HCT116 (cell line): ENCODE measurements around the gene FAM50A. TPM values are rescaled to one million over a fixed set of nuclear protein-coding genes. Genes with fewer than 3 reads are reported as not detected.

Experiments
- ATAC-seq: fragments of 200-7000 bp; cut with Tn5 transposase; 2 replicates; pipeline ENCODE4 v1.9.1; 2020; ENCODE audit warnings: mild to moderate bottlenecking, moderate library complexity
- BruUV-seq: library from RNA; stranded (reverse); fragments of 400-500 nt; replicated peaks from 2 replicates; lab custom pipeline; 2021; lab: Mats Ljungman, UMichigan
- CTCF ChIA-PET: fragments of 300-600 bp; sonication (Branson Sonifier 250); formaldehyde crosslinking; loops from one replicate; lab custom pipeline; 2021; ENCODE audit warnings: antibody characterized with exemption; lab: Charles Lee
- POLR2A ChIA-PET: fragments of 300-600, 350-600 bp; sonication (Branson Sonifier 250); formaldehyde crosslinking; loops from one replicate; lab custom pipeline; 2021; ENCODE audit warnings: antibody characterized with exemption; lab: Charles Lee
- RAD21 ChIA-PET, 2 experiments: fragments of 300-600 bp; sonication (Branson Sonifier 250); formaldehyde crosslinking; loops; one replicate each; lab custom pipeline; 2023; ENCODE audit warnings: low total read pairs in 2 of 2; ENCODE audit not compliant: uncharacterized antibody in 2 of 2, unreplicated experiment in 2 of 2, low non-redundant PET in 1 of 2; lab: Charles Lee
- DNase-seq: peaks from one replicate; pipeline ENCODE4 v3.0.0-alpha.2; 2010; ENCODE audit warnings: low read depth, low spot score
- H2AFZ ChIP-seq: fragments of 200-600 bp; shearing (Covaris generic), sonication (generic); 2 replicates; pipeline ENCODE4 v1.6.1; 2017; ENCODE audit warnings: low read depth, mixed run types, mixed read lengths, antibody characterized with exemption, low read length; ENCODE audit not compliant: poor library complexity, severe bottlenecking
- H3K27ac ChIP-seq: 2 replicates; pipeline ENCODE4 v1.5.1; 2012; ENCODE audit warnings: low read depth, low read length
- H3K27me3 ChIP-seq: fragments of 200-600 bp; sonication (generic); 2 replicates; pipeline ENCODE4 v1.6.1; 2016; ENCODE audit warnings: mixed run types, low read length, mixed read lengths; ENCODE audit not compliant: insufficient read depth
- H3K36me3 ChIP-seq, 2 experiments: fragments of 200-500 bp in 1 of 2; fragments of 200-600 bp in 1 of 2; sonication (Bioruptor generic) in 1 of 2; sonication (generic) in 1 of 2; 2 replicates each; pipeline versions ENCODE4 v1.5.1 to v1.6.1; 2014 to 2016; ENCODE audit warnings: low read length in 2 of 2, inconsistent platforms in 1 of 2, mixed read lengths in 1 of 2, mixed run types in 1 of 2; ENCODE audit not compliant: insufficient read depth in 2 of 2, control insufficient read depth in 1 of 2
- H3K4me1 ChIP-seq, 2 experiments: fragments of 200-600 bp in 1 of 2; sonication (generic) in 1 of 2; 2 replicates each; pipeline versions ENCODE4 v1.5.1 to v1.6.1; 2012 to 2017; ENCODE audit warnings: low read length in 2 of 2, inconsistent platforms in 1 of 2, mild to moderate bottlenecking in 1 of 2, mixed read lengths in 1 of 2, mixed run types in 1 of 2, moderate library complexity in 1 of 2; ENCODE audit not compliant: insufficient read depth in 2 of 2, control insufficient read depth in 1 of 2
- H3K4me2 ChIP-seq: fragments of 200-600 bp; sonication (generic); 2 replicates; pipeline ENCODE4 v1.6.1; 2017; ENCODE audit warnings: mixed run types, low read length, mixed read lengths
- H3K4me3 ChIP-seq, 2 experiments: fragments of 200-600 bp in 1 of 2; sonication (generic) in 1 of 2; replicated peaks in 1 of 2; 2 replicates each; pipeline ENCODE4 v1.5.1; 2011 to 2016; ENCODE audit warnings: low read length in 2 of 2, control low read depth in 1 of 2, low read depth in 1 of 2, mild to moderate bottlenecking in 1 of 2, mixed read lengths in 1 of 2, mixed run types in 1 of 2
- H3K79me2 ChIP-seq: fragments of 200-600 bp; sonication (generic); 2 replicates; pipeline ENCODE4 v1.6.1; 2017; ENCODE audit warnings: mild to moderate bottlenecking, mixed run types, low read length, moderate library complexity, mixed read lengths; ENCODE audit not compliant: insufficient read depth
- H3K9ac ChIP-seq: fragments of 200-600 bp; sonication (generic); 2 replicates; pipeline ENCODE4 v1.6.1; 2016; ENCODE audit warnings: low read length, mixed read lengths
- H3K9me2 ChIP-seq: fragments of 200-600 bp; sonication (generic), shearing (Covaris generic); 2 replicates; pipeline ENCODE4 v1.6.1; 2017; ENCODE audit warnings: mixed run types, mild to moderate bottlenecking, moderate library complexity; ENCODE audit not compliant: insufficient read depth
- H3K9me3 ChIP-seq, 2 experiments: fragments of 200-500 bp in 1 of 2; fragments of 200-600 bp in 1 of 2; sonication (Bioruptor generic) in 1 of 2; sonication (generic) in 1 of 2; 2 replicates each; pipeline ENCODE4 v1.6.1; 2014 to 2017; ENCODE audit warnings: low read length in 2 of 2, mixed read lengths in 2 of 2, inconsistent platforms in 1 of 2, low read depth in 1 of 2, mild to moderate bottlenecking in 1 of 2, mixed run types in 1 of 2, moderate library complexity in 1 of 2; ENCODE audit not compliant: control insufficient read depth in 1 of 2, insufficient read depth in 1 of 2
- H4K20me1 ChIP-seq: fragments of 200-600 bp; sonication (generic), shearing (Covaris generic); 2 replicates; pipeline ENCODE4 v1.6.1; 2017; ENCODE audit warnings: mixed run types, mild to moderate bottlenecking, moderate library complexity; ENCODE audit not compliant: insufficient read depth
- ATF3 ChIP-seq: IDR thresholded peaks from 2 replicates; pipeline ENCODE4 v1.6.1; 2012
- CTCF ChIP-seq, 3 experiments: fragments of 200-600 bp in 1 of 3; sonication (generic) in 1 of 3; IDR thresholded peaks in 2 of 3; conservative IDR thresholded peaks in 1 of 3; 2 replicates each; pipeline ENCODE4 v1.5.1; 2012 to 2017; ENCODE audit warnings: low read depth in 2 of 3, low read length in 2 of 3, antibody characterized with exemption in 1 of 3, borderline replicate concordance in 1 of 3, control low read depth in 1 of 3, mild to moderate bottlenecking in 1 of 3, mixed read lengths in 1 of 3, mixed run types in 1 of 3, moderate library complexity in 1 of 3; ENCODE audit not compliant: insufficient read depth in 1 of 3
- EGR1 ChIP-seq: IDR thresholded peaks from 2 replicates; pipeline ENCODE4 v1.6.1; 2012; ENCODE audit warnings: low read depth
- FOSL1 ChIP-seq: IDR thresholded peaks from 2 replicates; pipeline ENCODE4 v1.6.1; 2012; ENCODE audit warnings: low read depth
- JUND ChIP-seq: IDR thresholded peaks from 2 replicates; pipeline ENCODE4 v1.6.1; 2012
- POLR2AphosphoS5 ChIP-seq: IDR thresholded peaks from 2 replicates; pipeline ENCODE4 v1.6.1; 2011; ENCODE audit warnings: mild to moderate bottlenecking, low read depth, low read length, moderate library complexity
- RAD21 ChIP-seq: IDR thresholded peaks from 2 replicates; pipeline ENCODE4 v1.6.1; 2012; ENCODE audit warnings: low read depth, mild to moderate bottlenecking
- SIN3A ChIP-seq: IDR thresholded peaks from 2 replicates; pipeline ENCODE4 v1.6.1; 2012; ENCODE audit warnings: low read depth
- SRF ChIP-seq: IDR thresholded peaks from 2 replicates; pipeline ENCODE4 v1.6.1; 2012; ENCODE audit warnings: low read depth
- TCF7L2 ChIP-seq: IDR thresholded peaks from 2 replicates; pipeline ENCODE4 v1.7.0; 2011; ENCODE audit warnings: borderline replicate concordance, inconsistent platforms; ENCODE audit not compliant: insufficient read depth, insufficient read length; ENCODE audit errors: extremely low read depth
- YY1 ChIP-seq: IDR thresholded peaks from 2 replicates; pipeline ENCODE4 v1.6.1; 2011; ENCODE audit warnings: low read length, low read depth, moderate library complexity, mild to moderate bottlenecking; ENCODE audit not compliant: insufficient replicate concordance; ENCODE audit errors: extremely low read depth
- ZBTB33 ChIP-seq: IDR thresholded peaks from 2 replicates; pipeline ENCODE4 v1.6.1; 2011; ENCODE audit warnings: mild to moderate bottlenecking, low read length, moderate library complexity; ENCODE audit not compliant: insufficient replicate concordance; ENCODE audit errors: extremely low read depth
- ZFX ChIP-seq: fragments of 450-650 bp; IDR thresholded peaks from 2 replicates; pipeline ENCODE4 v1.6.1; 2017
- intact Hi-C: fragments of 100-400 bp; cut with micrococcal nuclease; formaldehyde crosslinking; loops from 2 replicates; pipeline ENCODE4 v1.10.0; 2022
- total RNA-seq: library from RNA; stranded (reverse); gene quantifications from one replicate; pipeline ENCODE4 v1.2.1, GENCODE V29; 2021; ENCODE audit not compliant: unreplicated experiment

Gene FAM50A
- total RNA-seq, 1 experiment from 2014 or later, result 46.5 TPM

- no peak for TF ChIP-seq ZBTB33
- no peak for TF ChIP-seq JUND
- no peak for TF ChIP-seq RAD21
Measured at GRCh38 chrX:154448484-154448883, 4.5 kb downstream of the FAM50A start (continued).

- no peak overlapping the region for H3K9ac ChIP-seq
- no peaks in the 10 kb centered on the region for H3K9me2 ChIP-seq
- peaks cover 5% of the 10 kb centered on the region; the same call in 1 of the 2 replicates for H3K79me2 ChIP-seq
- H3K4me2 ChIP-seq, result no peak overlapping the region
- H3K36me3 ChIP-seq, result no peaks in the 10 kb centered on the region
- no peak overlapping the region for H3K27ac ChIP-seq
- ChIA-PET RAD21 (no interaction called here), CTCF (no interaction called here), POLR2A (no interaction called here)
- intact Hi-C loops, result no loop called here
- TF ChIP-seq ZBTB33 (no peak), SIN3A (no peak), CTCF (IDR thresholded peaks at IDR 0.05 in 2 of 3, conservative IDR thresholded peaks at IDR 0.05 in 1 of 3; ENCODE audit: borderline replicate concordance in 1 of 3, insufficient read depth in 1 of 3, low read depth in 2 of 3, low read length in 2 of 3) (no peak), ZFX (no peak), YY1 (no peak), TCF7L2 (no peak), EGR1 (no peak), FOSL1 (no peak), SRF (no peak), ATF3 (no peak), JUND (no peak), POLR2AphosphoS5 (no peak)
- no peak overlapping the region for H3K4me3 ChIP-seq
- DNase-seq (no peak), ATAC-seq (no peak)
- H2AFZ ChIP-seq, result no peak overlapping the region
- no TSS peak for BruUV-seq
- no peaks in the 10 kb centered on the region for H4K20me1 ChIP-seq
- no peaks in the 10 kb centered on the region for H3K9me3 ChIP-seq
- peaks cover 6 to 7% of the 10 kb centered on the region in 2 experiments; a peak in 3 of 4 replicates for H3K4me1 ChIP-seq
- H3K27me3 ChIP-seq, result no peaks in the 10 kb centered on the region
Measured at GRCh38 chrX:154449618-154450017, 5.7 kb downstream of the FAM50A start.
